PC-3 (cell line): ENCODE results near the gene SLC26A11. TPM values are rescaled to one million over a fixed set of nuclear protein-coding genes. Genes with fewer than 3 reads are reported as not detected.
A peak's percentile ranks its signal among the peaks of the same experiment; 100 is the strongest.

ENCODE experiments used
- ATAC-seq: fragments of 200-7000 bp; cut with Tn5 transposase; 2 replicates; pipeline ENCODE4 v1.9.1; 2020; ENCODE audit warnings: mild to moderate bottlenecking, moderate library complexity
- BruUV-seq: library from RNA; stranded (reverse); fragments of 400-500 nt; replicated peaks from 2 replicates; lab custom pipeline; 2021; lab: Mats Ljungman, UMichigan
- CTCF ChIA-PET: fragments of 300-600 bp; sonication (Branson Sonifier 250); formaldehyde crosslinking; loops from one replicate; lab custom pipeline; 2022; ENCODE audit warnings: antibody characterized with exemption; lab: Charles Lee
- POLR2A ChIA-PET: fragments of 300-600 bp; sonication (Branson Sonifier 250); formaldehyde crosslinking; loops from one replicate; lab custom pipeline; 2022; ENCODE audit warnings: antibody characterized with exemption; ENCODE audit not compliant: unreplicated experiment; lab: Charles Lee
- DNase-seq: peaks from one replicate; pipeline ENCODE4 v3.0.0-alpha.2; 2015
- H2AFZ ChIP-seq: fragments of 300-600 bp; sonication (generic); 2 replicates; pipeline ENCODE4 v1.6.0; 2016; ENCODE audit warnings: antibody characterized with exemption, low read length
- H3F3A ChIP-seq: fragments of 300-600 bp; sonication (generic); one replicate; pipeline ENCODE4 v1.6.0; 2017; ENCODE audit warnings: antibody characterized with exemption, low read length, control low read depth, mild to moderate bottlenecking; ENCODE audit not compliant: unreplicated experiment
- H3K27ac ChIP-seq: fragments of 300-600 bp; sonication (generic); 2 replicates; pipeline ENCODE4 v1.5.1; 2016; ENCODE audit warnings: mild to moderate bottlenecking, low read length
- H3K27me3 ChIP-seq: fragments of 300-600 bp; sonication (generic); 2 replicates; pipeline ENCODE4 v1.6.1; 2016; ENCODE audit warnings: low read length, mixed read lengths
- H3K36me3 ChIP-seq: fragments of 300-600 bp; sonication (generic); 2 replicates; pipeline ENCODE4 v1.6.1; 2016; ENCODE audit warnings: low read depth, mixed run types, low read length, mixed read lengths
- H3K4me1 ChIP-seq: fragments of 300-600 bp; sonication (generic); 2 replicates; pipeline ENCODE4 v1.5.1; 2016; ENCODE audit warnings: low read length; ENCODE audit not compliant: insufficient read depth
- H3K4me2 ChIP-seq: fragments of 300-600 bp; sonication (generic); 2 replicates; pipeline ENCODE4 v1.6.0; 2016; ENCODE audit warnings: low read length
- H3K4me3 ChIP-seq: fragments of 300-600 bp; sonication (generic); 2 replicates; pipeline ENCODE4 v1.5.1; 2016; ENCODE audit warnings: mild to moderate bottlenecking, low read length, mixed read lengths
- H3K79me2 ChIP-seq: fragments of 300-600 bp; sonication (generic); 2 replicates; pipeline ENCODE4 v1.6.1; 2017; ENCODE audit warnings: low read length, mixed read lengths
- H3K9ac ChIP-seq: fragments of 300-600 bp; sonication (generic); 2 replicates; pipeline ENCODE4 v1.6.0; 2016; ENCODE audit warnings: mild to moderate bottlenecking, low read length
- H3K9me2 ChIP-seq: fragments of 300-600 bp; sonication (generic); replicated peaks from 2 replicates; pipeline ENCODE4 v1.6.1; 2016; ENCODE audit warnings: mixed run types, low read length, mixed read lengths
- H3K9me3 ChIP-seq: fragments of 300-600 bp; sonication (generic); 2 replicates; pipeline ENCODE4 v1.6.1; 2016; ENCODE audit warnings: low read length, mixed read lengths
- H4K20me1 ChIP-seq: fragments of 300-600 bp; sonication (generic); 2 replicates; pipeline ENCODE4 v1.6.1; 2016; ENCODE audit warnings: low read length, mixed read lengths
- EZH2 ChIP-seq: fragments of 300-600 bp; sonication (generic); IDR thresholded peaks from one replicate; pipeline ENCODE4 v1.6.1; 2017; ENCODE audit warnings: antibody characterized with exemption, mild to moderate bottlenecking, low read length; ENCODE audit not compliant: unreplicated experiment
- EZH2phosphoT487 ChIP-seq: fragments of 300-600 bp; sonication (generic); IDR thresholded peaks from 2 replicates; pipeline ENCODE4 v1.6.1; 2018; ENCODE audit warnings: mild to moderate bottlenecking, antibody characterized with exemption, low read length, borderline replicate concordance
- intact Hi-C: fragments of 100-400 bp; cut with micrococcal nuclease; formaldehyde crosslinking; loops from 2 replicates; pipeline ENCODE4 v1.9.0; 2023
- total RNA-seq: library from RNA; depleted of rRNA; stranded (reverse); fragments of >200 nt; gene quantifications from 2 replicates; pipeline ENCODE4 v1.2.3, GENCODE V29; 2014
- TF ChIP-seq, protein P1 (sequence below): fragments of 300-600 bp; sonication (generic); conservative IDR thresholded peaks from 2 replicates; pipeline ENCODE4 v1.5.1; 2017; ENCODE audit warnings: antibody characterized with exemption, low read depth, mild to moderate bottlenecking, low read length

The SLC26A11 gene
- total RNA-seq, 1 experiment from 2014 or later, result 18.4 TPM

- H3K9me3 ChIP-seq, result no peaks in the 10 kb centered on the region
- no TSS peak for BruUV-seq
- peaks cover 16% of the 10 kb centered on the region for H3K36me3 ChIP-seq
- peaks cover 5% of the 10 kb centered on the region; the same call in 1 of the 2 replicates for H4K20me1 ChIP-seq
- no peak overlapping the region for H3K4me3 ChIP-seq
- H3K4me2 ChIP-seq, result no peak overlapping the region
- H3F3A ChIP-seq, result no peaks in the 10 kb centered on the region
- no peak for ATAC-seq
- no peak overlapping the region for H3K27ac ChIP-seq
- ChIA-PET POLR2A (no interaction called here), CTCF (no interaction called here)
- no peak overlapping the region for H2AFZ ChIP-seq
- H3K9ac ChIP-seq, result no peak overlapping the region
- H3K9me2 ChIP-seq, result no peaks in the 10 kb centered on the region
- no peak for DNase-seq
- TF ChIP-seq EZH2phosphoT487, result no peak
- TF ChIP-seq, protein P1, sequence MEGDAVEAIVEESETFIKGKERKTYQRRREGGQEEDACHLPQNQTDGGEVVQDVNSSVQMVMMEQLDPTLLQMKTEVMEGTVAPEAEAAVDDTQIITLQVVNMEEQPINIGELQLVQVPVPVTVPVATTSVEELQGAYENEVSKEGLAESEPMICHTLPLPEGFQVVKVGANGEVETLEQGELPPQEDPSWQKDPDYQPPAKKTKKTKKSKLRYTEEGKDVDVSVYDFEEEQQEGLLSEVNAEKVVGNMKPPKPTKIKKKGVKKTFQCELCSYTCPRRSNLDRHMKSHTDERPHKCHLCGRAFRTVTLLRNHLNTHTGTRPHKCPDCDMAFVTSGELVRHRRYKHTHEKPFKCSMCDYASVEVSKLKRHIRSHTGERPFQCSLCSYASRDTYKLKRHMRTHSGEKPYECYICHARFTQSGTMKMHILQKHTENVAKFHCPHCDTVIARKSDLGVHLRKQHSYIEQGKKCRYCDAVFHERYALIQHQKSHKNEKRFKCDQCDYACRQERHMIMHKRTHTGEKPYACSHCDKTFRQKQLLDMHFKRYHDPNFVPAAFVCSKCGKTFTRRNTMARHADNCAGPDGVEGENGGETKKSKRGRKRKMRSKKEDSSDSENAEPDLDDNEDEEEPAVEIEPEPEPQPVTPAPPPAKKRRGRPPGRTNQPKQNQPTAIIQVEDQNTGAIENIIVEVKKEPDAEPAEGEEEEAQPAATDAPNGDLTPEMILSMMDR, result no peak
- TF ChIP-seq EZH2, result no peak
- H3K4me1 ChIP-seq, result peaks cover 20% of the 10 kb centered on the region
- peaks cover 30% of the 10 kb centered on the region for H3K79me2 ChIP-seq
- no peaks in the 10 kb centered on the region for H3K27me3 ChIP-seq
- intact Hi-C loops, result no loop called here
Observed at GRCh38 chr17:80216473-80217456, 3.5 kb upstream of the SLC26A11 start.

DNA sequence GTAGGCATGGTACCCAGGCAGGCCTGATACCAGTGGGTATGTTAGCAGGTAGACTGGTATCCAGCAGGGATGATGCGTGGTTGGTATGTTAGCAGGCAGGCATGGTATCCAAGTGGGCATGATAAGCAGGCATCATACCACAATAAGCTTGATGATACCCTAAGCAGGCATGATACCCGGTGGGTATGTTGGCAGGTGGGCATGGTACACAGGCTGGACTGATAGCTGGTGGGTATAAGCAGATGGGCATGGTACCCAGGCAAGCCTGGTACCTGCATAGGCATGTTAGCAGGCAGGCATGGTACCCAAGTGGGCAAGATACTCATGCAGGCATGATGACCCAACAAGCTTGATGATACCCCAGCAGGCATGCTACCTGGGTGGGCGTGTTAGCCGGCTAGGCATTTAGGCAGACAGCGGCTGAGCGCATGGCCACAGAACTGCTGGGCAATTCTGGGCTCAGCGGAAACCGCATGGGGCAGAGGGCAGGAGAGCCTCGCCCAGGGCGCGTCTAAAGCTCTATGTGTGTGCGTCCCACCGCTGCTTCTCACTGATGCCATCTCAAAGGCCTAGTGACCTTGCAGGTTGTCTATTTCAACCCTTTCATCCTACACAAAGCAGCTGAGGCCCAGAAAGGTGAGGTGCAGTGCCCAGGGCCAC is 2.4 kb upstream of the SLC26A11 start:
- DNase-seq, result no peak
- ChIA-PET POLR2A (interaction anchor here (0.5 kb wide), 1 partner anchor 8 kb away, joined by 34 read pairs; no protein-coding TSS in a partner anchor), CTCF (no interaction called here)
- no peaks in the 10 kb centered on the region for H3F3A ChIP-seq
- intact Hi-C loops, result loop anchor here (2.0 kb wide), 1 partner anchor 37 kb away; no protein-coding TSS in a partner anchor
- 0 out of 2 replicates have a peak overlapping the region, but pooled peaks have one; percentile 95 for H3K4me2 ChIP-seq
- no peak for TF ChIP-seq EZH2phosphoT487
- no peak for TF ChIP-seq EZH2
- TF ChIP-seq, protein P1, result no peak
- no peak overlapping the region for H3K27ac ChIP-seq
- H3K79me2 ChIP-seq, result peaks cover 30% of the 10 kb centered on the region
- no peaks in the 10 kb centered on the region for H3K27me3 ChIP-seq
- H2AFZ ChIP-seq, result no peak overlapping the region
- peaks cover 13% of the 10 kb centered on the region for H3K36me3 ChIP-seq
- H3K9me3 ChIP-seq, result no peaks in the 10 kb centered on the region
- peaks cover 20% of the 10 kb centered on the region for H3K4me1 ChIP-seq
- no peaks in the 10 kb centered on the region for H3K9me2 ChIP-seq
- peaks cover 5% of the 10 kb centered on the region; the same call in 1 of the 2 replicates for H4K20me1 ChIP-seq
- no peak for ATAC-seq
- H3K4me3 ChIP-seq, result no peak overlapping the region
- BruUV-seq, result no TSS peak
- no peak overlapping the region for H3K9ac ChIP-seq
